ENCODE measurements around the gene EIF4G3.
"Not testable (repeated sequence)": the region's sequence is repeated elsewhere in the genome, so short reads cannot be mapped to it uniquely, and the experiment has no call there.

The EIF4G3 gene

GRCh38 chr1:21149855-21150432 is 26.8 kb downstream of the EIF4G3 start:
- no peak for DNase-seq (ENCODE audit: low read depth)

DNA sequence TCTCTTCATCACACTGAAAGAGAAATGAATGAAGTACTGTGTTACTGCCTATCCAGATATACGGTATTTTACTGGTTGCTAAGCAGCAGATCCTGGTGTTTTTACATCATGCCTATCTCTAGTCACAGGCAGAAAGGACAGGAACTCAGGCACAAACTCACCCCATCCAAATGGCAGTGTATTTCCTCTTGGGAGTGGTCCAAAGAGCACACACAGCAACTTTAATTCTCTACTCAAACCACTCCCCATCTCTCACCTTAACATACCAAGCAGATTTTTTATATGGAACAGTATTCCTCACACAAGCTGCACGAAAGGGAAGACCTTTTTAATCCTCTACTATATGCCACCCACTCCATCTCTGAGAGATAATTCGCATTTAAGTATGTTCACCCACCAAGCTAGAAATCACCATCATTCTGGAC is 27.3 kb downstream of the EIF4G3 start:
- DNase-seq (ENCODE audit: low read depth), result no peak

DNA sequence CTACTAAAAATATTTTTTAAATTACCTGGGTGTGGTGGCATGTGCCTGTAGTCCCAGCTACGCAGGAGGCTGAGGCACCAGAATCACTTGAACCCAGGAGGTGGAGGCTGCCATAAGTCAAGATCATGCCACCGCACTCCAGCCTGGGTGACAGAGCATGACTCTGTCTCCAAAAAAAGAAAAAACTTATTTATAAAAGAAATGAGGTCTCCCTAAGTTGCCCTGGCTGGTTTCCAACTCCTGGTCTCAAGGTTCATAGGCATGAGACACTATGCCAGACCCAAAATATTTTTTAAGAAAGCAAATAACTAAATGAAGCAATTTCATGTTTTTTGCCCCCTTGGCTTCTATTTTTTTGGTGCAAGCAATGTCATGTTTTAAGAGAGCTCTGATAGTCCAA is 32.9 kb downstream of the EIF4G3 start:
- no peak for DNase-seq (ENCODE audit: low read depth)

DNA sequence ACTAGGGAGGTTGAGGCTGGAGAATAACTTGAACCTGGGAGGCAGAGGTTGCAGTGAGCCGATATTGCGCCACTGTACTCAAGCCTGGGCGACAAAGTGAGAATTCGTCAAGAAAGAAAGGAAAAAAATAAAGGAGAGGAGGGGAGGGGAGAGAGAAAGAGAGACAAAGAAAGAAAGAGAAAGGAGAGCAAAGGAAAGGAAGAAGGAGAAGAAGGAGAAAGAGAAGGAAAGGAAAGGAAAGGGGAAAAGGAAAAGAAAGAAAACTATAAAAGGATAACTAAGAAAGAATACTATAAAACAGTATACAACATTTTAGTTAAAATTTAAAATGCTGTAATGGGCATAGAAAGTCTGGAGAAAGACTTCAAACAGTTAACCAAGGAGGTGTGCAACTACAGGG is 33.6 kb downstream of the EIF4G3 start:
- DNase-seq (ENCODE audit: low read depth), result no peak

GRCh38 chr1:21141030-21141429 is 35.7 kb downstream of the EIF4G3 start:
- no peak for DNase-seq (ENCODE audit: low read depth)

DNA sequence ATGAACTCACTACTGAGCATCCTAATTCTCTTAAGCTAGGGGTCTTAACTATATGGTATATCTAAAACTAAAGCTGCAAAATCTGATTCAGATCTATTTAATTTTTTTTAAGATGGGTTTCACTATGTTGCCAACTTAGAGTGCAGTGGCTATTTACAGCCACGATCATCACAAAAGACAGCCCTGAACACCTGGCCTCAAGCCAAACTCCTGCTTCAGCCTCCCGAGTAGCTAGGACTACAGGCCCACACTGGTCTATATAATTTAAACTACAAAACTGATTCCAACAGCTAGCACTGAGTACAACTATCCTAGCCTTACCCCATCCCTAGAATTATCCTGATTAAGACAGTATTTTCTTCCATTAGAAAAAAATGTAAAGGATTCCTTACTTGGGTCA is 37.1 kb downstream of the EIF4G3 start:
- no peak for DNase-seq (ENCODE audit: low read depth)

GRCh38 chr1:21136344-21136743 is 40.4 kb downstream of the EIF4G3 start:
- not testable (repeated sequence) for DNase-seq (ENCODE audit: low read depth)

DNA sequence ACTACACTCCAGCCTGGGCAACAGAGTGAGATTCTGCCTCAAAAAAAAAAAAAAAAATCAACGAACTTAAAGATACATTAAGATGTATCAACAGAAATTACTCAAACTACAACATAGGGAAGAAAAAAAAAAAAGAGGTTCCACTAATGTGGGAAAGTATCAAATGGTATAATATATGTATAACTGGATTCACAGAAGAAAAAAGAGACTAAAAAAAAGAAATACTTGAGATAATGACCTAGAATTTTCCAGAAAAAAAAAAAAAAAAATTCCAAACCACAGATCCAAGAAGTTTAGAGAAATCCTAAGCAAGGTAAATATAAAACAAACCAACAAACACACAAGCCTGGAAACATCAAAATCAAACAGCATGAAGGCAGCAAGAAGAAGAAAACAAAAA is 45.5 kb downstream of the EIF4G3 start:
- no peak for DNase-seq (ENCODE audit: low read depth)

- no peak for DNase-seq (ENCODE audit: low read depth)
Measured at GRCh38 chr1:21129407-21129806, 47.3 kb downstream of the EIF4G3 start.

DNA sequence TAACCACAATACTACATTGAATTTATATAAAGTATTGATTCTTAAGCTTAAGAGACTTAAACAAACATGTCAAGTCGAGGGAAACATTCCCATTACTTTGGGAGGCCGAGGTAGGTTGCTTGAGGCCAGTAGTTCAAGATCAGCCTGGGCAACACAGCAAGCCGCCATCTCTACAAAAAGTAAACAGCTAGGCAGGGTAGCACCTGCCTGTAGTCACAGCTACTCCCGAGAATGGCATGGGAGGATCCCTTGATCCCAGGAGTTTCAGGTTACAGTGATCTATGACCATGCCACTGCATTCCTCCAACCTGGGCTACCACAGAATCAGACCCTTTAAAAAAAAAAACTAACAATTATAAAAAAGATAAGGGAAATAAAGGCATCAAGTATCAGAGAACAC is 50.4 kb downstream of the EIF4G3 start:
- DNase-seq (ENCODE audit: low read depth), result no peak

DNA sequence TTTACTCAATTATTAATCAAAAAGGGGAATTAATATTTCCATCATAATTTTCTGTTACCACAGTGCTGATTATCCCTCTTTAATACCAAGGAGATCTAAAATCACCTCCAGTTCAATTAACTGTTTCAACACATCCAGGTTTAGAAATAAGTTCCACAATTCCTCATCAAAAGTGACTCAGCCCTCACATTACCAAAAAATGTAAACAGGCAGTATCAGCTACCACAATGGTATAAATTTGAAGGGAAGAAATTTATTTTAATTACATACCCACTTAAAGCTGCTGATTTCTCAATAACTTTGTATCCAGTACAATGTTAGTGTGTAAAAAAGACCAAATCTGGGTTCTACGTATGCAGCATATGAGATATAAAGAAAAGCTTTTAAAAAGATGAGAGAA is 51.9 kb downstream of the EIF4G3 start:
- no peak for DNase-seq (ENCODE audit: low read depth)

- no peak for DNase-seq (ENCODE audit: low read depth)
Measured at GRCh38 chr1:21123287-21123948, 53.3 kb downstream of the EIF4G3 start.

DNA sequence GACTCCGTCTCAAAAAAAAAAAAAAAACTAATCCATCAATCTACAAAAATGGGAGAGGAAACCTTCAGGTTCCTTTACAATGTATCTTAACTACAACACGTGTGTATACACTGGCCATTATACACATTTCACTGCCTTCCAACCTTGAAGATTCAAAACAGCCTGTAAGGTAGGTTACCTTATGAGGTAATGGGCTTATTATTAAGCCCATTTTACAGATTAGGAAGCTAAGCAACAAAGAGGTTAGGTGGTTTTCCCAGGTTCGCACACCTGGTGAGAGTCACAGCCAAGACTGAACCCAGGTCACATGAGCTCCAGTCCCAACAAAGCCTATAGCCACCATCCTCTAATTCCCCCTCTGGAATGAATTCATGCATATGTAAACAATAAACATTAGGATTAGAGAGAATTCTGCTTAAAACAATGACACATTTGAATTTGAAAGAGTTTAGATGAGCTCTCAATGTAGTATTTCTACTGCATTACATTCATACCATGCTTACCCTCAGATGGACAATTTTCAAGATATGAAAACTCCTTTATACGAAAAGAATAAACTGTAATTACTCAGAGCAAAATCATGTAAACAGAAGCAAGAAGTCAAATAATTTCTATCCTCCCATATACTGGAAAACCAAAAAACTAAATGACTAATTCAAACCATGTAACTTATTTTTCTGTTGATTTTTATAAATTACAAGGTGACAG is 54.8 kb downstream of the EIF4G3 start:
- DNase-seq (ENCODE audit: low read depth), result no peak

- no peak for DNase-seq (ENCODE audit: low read depth)
Measured at GRCh38 chr1:21118167-21118566, 58.5 kb downstream of the EIF4G3 start.

DNA sequence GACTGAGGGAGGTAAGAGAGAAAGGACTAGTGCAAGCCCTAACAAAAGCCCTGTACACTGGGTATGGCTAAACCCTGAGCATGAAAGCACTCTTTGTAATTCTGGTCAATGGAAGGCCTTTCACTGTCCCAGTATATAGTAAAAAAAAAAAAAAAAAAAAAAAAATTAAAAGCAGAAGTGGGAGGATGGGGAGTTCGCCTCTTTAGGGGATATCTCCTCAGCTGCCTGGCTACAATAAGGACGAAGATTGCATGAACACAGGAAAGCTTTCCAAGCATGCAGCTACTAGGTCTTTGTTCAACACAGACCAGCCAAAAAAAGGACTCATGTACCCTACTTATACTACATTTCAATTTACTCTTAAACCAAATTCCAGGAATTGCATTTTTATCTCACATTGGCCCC is 59.1 kb downstream of the EIF4G3 start:
- DNase-seq (ENCODE audit: low read depth), result no peak

DNA sequence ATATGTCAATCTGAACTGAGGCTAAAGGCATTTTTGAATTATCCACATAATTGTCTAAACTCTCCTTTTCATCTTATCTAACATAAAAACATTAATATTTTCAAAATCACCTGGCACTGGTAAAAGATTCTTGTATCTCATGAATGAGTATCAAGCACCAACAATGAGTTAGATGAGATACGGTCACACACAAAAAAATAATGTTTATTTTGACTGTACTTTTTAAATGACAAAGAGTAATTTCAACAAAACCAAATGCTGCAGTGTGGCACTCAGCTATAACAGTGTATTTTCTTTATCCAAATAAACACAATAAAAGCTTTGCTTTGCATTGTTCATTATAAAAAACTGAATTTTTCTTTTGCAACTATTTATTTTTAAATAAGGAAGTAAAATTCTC is 59.5 kb downstream of the EIF4G3 start:
- no peak for DNase-seq (ENCODE audit: low read depth)

DNA sequence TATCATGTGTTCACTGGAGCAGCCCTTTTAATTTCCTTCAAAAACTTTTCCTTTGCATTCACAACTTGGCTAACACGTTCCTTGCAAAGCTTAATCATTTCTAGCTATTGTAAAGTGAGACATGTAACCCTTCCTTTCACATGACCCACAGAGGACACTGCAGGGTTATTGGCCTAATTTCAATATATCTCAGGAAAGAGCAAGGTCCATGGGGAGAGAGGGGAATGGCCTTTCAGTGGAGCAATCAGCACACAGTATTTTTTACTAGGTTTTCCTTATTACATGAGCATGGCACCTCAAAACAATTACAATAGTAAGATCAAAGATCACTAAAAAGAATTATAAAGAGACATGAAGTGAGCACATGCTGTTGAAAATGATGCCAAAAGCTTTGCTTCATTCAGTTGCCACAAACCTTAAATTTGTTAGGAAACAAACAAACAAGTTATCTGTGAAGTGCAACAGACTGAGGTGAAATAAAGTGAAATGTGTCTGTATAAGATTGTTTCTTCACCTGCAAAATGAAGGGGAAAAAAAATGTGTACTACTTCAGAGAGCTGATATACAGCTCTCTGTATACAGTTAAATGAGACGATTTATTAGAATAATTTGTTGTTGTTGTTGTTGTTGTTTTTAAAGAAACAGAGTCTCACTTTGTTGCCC is 61.5 kb downstream of the EIF4G3 start:
- DNase-seq (ENCODE audit: low read depth), result no peak

GRCh38 chr1:21114431-21114830 is 62.3 kb downstream of the EIF4G3 start:
- DNase-seq (ENCODE audit: low read depth), result no peak

DNA sequence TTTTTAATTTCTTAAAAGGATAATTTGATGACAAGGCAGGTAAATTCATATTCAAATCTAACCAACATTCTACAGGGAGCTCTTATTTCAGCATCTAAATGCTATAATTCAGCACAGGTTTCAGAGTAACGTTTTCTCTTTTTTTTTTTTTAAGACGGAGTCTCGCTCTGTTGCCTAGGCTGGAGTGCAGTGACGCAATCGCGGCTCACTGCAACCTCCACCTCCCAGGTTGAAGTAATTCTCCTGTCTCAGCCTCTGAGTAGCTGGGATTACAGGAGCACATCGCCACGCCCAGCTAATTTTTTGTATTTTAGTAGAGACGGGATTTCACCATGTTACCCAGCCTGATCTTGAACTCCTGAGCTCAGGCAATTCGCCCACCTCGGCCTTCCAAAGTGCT is 66.5 kb downstream of the EIF4G3 start:
- no peak for DNase-seq (ENCODE audit: low read depth)

DNA sequence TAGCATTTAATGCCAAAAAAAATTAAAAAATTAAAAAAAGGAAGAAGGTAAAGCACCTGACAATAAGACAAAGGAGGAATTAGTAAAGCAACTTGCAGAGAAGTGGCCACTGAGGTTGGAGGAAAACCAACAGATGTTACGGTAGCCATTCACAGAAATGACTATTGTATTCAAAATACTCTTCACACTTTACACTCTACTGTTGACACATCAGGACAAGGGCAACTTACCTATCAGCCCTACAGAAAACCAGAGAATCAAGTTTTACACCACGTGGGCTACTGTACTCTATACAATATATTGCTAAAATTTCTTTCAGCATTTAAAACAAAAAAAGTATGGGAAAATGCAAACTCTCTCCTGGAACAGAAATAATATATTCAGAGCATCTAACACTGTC is 70.0 kb downstream of the EIF4G3 start:
- DNase-seq (ENCODE audit: low read depth), result no peak

DNA sequence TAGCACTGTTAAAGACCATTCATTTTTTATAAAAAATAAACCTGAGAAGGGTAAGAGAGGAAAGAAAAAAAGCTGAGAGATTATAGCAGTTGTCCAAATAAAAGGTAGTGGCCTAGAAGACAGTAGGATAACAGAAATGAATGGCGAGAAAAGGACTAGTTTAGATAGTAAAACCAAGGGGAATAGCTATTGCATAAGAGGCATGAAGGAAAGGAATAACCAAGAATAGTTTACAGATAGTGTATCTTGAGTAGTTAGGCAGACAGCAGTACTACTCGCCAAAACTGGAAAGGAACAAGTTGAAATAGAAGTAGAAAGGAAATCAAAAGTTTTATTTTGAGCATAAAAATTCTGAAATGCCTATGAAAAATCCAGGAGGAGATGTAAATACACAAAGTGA is 70.5 kb downstream of the EIF4G3 start:
- no peak for DNase-seq (ENCODE audit: low read depth)

- no peak for DNase-seq (ENCODE audit: low read depth)
Measured at GRCh38 chr1:21105807-21106206, 70.9 kb downstream of the EIF4G3 start.

DNA sequence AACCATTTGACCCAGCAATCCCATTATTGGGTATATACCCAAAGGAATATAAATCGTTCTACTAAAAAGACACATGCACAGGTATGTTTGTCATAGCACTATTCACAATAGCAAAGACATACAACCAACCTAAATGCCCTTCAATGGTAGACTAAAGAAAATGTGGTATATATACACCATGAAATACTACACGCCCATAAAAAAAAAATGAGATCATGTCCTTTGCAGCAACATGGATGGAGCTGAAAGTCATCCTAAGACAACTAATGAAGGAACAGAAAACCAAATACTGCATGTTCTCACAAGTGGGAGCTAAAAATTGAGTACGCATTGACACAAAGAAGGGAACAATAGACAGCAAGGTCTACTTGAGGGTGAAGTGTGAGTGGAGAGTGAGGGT is 72.0 kb downstream of the EIF4G3 start:
- no peak for DNase-seq (ENCODE audit: low read depth)

All from stimulated activated CD8-positive, alpha-beta memory T cell treated with anti-CD3 and anti-CD28 coated beads, Interleukin-12 subunit alpha, Interleukin-12 subunit beta, amount 100 ng/mL, for 1 hour (primary cell).